HepG2 (cell line): ENCODE results near the gene TPRG1L. TPM values are rescaled to one million over a fixed set of nuclear protein-coding genes. Genes with fewer than 3 reads are reported as not detected.

Experiments
- ATAC-seq: fragments of 200-7000 bp; cut with Tn5 transposase; 3 replicates; pipeline ENCODE4 v1.9.1; 2020; ENCODE audit warnings: mild to moderate bottlenecking, moderate library complexity
- BruUV-seq: library from RNA; stranded (reverse); fragments of 400-500 nt; replicated peaks from 2 replicates; lab custom pipeline; 2021; lab: Mats Ljungman, UMichigan
- CTCF ChIA-PET: fragments of 300-600 bp; formaldehyde crosslinking; extraction: SDS; loops from one replicate; lab custom pipeline; 2021; ENCODE audit warnings: low total read pairs, inconsistent platforms, low intra/inter-chr PET ratio; lab: Yijun Ruan, JAX
- POLR2A ChIA-PET: fragments of 350-600 bp; sonication (Branson Sonifier 250); formaldehyde crosslinking; loops from one replicate; lab custom pipeline; 2020; ENCODE audit warnings: antibody characterized with exemption, inconsistent platforms; lab: Yijun Ruan, JAX
- DNase-seq: peaks from one replicate; pipeline ENCODE4 v3.0.0-alpha.2; 2015; ENCODE audit warnings: low spot score
- FAIRE-seq: peaks from 3 replicates; lab custom pipeline; 2011; peaks lifted over from hg19 to GRCh38; lab: Jason Lieb, UNC
- H2AFZ ChIP-seq: one replicate; pipeline ENCODE4 v1.6.1; 2011; ENCODE audit warnings: low read length, inconsistent platforms
- H3K27ac ChIP-seq: fragments of 300-600 bp; 3 replicates; pipeline ENCODE4 v1.8.0; 2011; ENCODE audit warnings: mixed run types, mild to moderate bottlenecking, mixed read lengths, low read length, inconsistent platforms; ENCODE audit not compliant: insufficient read depth; ENCODE audit errors: extremely low read length
- H3K27me3 ChIP-seq, 2 experiments: fragments of 200-600 bp in 1 of 2; 2 replicates in 1 of 2; 3 replicates in 1 of 2; pipeline versions ENCODE4 v1.6.0 to v1.8.0; 2011; ENCODE audit warnings: low read length in 2 of 2, mild to moderate bottlenecking in 2 of 2, moderate library complexity in 2 of 2, inconsistent platforms in 1 of 2; ENCODE audit not compliant: insufficient read depth in 2 of 2, control insufficient read depth in 1 of 2
- H3K36me3 ChIP-seq, 2 experiments: fragments of 200-600 bp in 1 of 2; replicated peaks in 1 of 2; 2 replicates in 1 of 2; 3 replicates in 1 of 2; pipeline versions ENCODE4 v1.5.1 to v1.8.0; 2011; ENCODE audit warnings: low read length in 2 of 2, inconsistent platforms in 1 of 2; ENCODE audit not compliant: insufficient read depth in 2 of 2, control insufficient read depth in 1 of 2
- H3K4me1 ChIP-seq: 2 replicates; pipeline ENCODE4 v1.5.1; 2012; ENCODE audit warnings: low read length, inconsistent platforms; ENCODE audit not compliant: insufficient read depth
- H3K4me2 ChIP-seq: 2 replicates; pipeline ENCODE4 v1.6.0; 2011; ENCODE audit warnings: low read depth, low read length, inconsistent platforms
- H3K4me3 ChIP-seq, 3 experiments: fragments of 200-600 bp in 1 of 3; sonication (generic), shearing (Covaris generic) in 1 of 3; replicated peaks in 1 of 3; 2 replicates each; pipeline ENCODE4 v1.5.1; 2011 to 2016; ENCODE audit warnings: low read length in 3 of 3, inconsistent platforms in 2 of 3, low read depth in 2 of 3, mild to moderate bottlenecking in 2 of 3, control low read depth in 1 of 3, mixed read lengths in 1 of 3; ENCODE audit not compliant: insufficient read depth in 1 of 3
- H3K79me2 ChIP-seq: one replicate; pipeline ENCODE4 v1.6.1; 2011; ENCODE audit warnings: low read length, inconsistent platforms; ENCODE audit not compliant: insufficient read depth
- H3K9ac ChIP-seq: 2 replicates; pipeline ENCODE4 v1.6.0; 2011; ENCODE audit warnings: mild to moderate bottlenecking, low read depth, low read length, inconsistent platforms; ENCODE audit not compliant: insufficient read depth
- H3K9me3 ChIP-seq: 2 replicates; pipeline ENCODE4 v1.5.1; 2012; ENCODE audit warnings: mild to moderate bottlenecking, low read length
- H4K20me1 ChIP-seq: 2 replicates; pipeline ENCODE4 v1.6.0; 2011; ENCODE audit warnings: inconsistent platforms, mild to moderate bottlenecking, low read length, moderate library complexity; ENCODE audit not compliant: insufficient read depth
- ATRX ChIP-seq: sonication (generic); formaldehyde crosslinking; IDR thresholded peaks from 2 replicates; pipeline ENCODE4 v1.4.0; 2020; ENCODE audit warnings: missing genetic modification reagents, borderline replicate concordance
- CENPT ChIP-seq: sonication (generic); formaldehyde crosslinking; IDR thresholded peaks from 2 replicates; pipeline ENCODE4 v1.8.0; 2022; ENCODE audit warnings: low read depth, mild to moderate bottlenecking, moderate library complexity, missing genetic modification reagents
- DDIT3 ChIP-seq: sonication (generic); formaldehyde crosslinking; IDR thresholded peaks from 2 replicates; pipeline ENCODE4 v1.4.0; 2020; ENCODE audit warnings: mild to moderate bottlenecking, missing genetic modification reagents
- GATA4 ChIP-seq: sonication (generic); IDR thresholded peaks from 2 replicates; pipeline ENCODE4 v1.6.1; 2016; ENCODE audit warnings: antibody characterized with exemption, low read depth, borderline replicate concordance
- KLF13 ChIP-seq: sonication (generic); formaldehyde crosslinking; IDR thresholded peaks from 2 replicates; pipeline ENCODE4 v1.4.0; 2020; ENCODE audit warnings: mild to moderate bottlenecking, missing genetic modification reagents
- KMT2A ChIP-seq: sonication (generic); formaldehyde crosslinking; IDR thresholded peaks from 2 replicates; pipeline ENCODE4 v1.4.0; 2020; ENCODE audit warnings: missing genetic modification reagents
- MXI1 ChIP-seq: IDR thresholded peaks from 3 replicates; pipeline ENCODE4 v1.6.1; 2012; ENCODE audit warnings: low read depth, low read length, inconsistent platforms, borderline replicate concordance
- NFKB2 ChIP-seq: sonication (generic); formaldehyde crosslinking; IDR thresholded peaks from 2 replicates; pipeline ENCODE4 v1.4.0; 2020; ENCODE audit warnings: missing genetic modification reagents, borderline replicate concordance
- PLRG1 ChIP-seq: fragments of 450-650 bp; conservative IDR thresholded peaks from 2 replicates; pipeline ENCODE4 v1.6.1; 2016
- SRY ChIP-seq: sonication (generic); formaldehyde crosslinking; IDR thresholded peaks from 2 replicates; pipeline ENCODE4 v1.8.0; 2022; ENCODE audit warnings: mild to moderate bottlenecking, missing genetic modification reagents
- TBP ChIP-seq: sonication (generic); formaldehyde crosslinking; IDR thresholded peaks from 2 replicates; pipeline ENCODE4 v1.5.0; 2020; ENCODE audit warnings: missing genetic modification reagents
- TCF7 ChIP-seq: sonication (generic); IDR thresholded peaks from 2 replicates; pipeline ENCODE4 v1.6.1; 2016; ENCODE audit warnings: antibody characterized with exemption, low read depth
- ZBTB38 ChIP-seq: sonication (generic); formaldehyde crosslinking; IDR thresholded peaks from 2 replicates; pipeline ENCODE4 v1.5.1; 2020; ENCODE audit warnings: mild to moderate bottlenecking, missing genetic modification reagents
- ZNF275 ChIP-seq: sonication (generic); formaldehyde crosslinking; IDR thresholded peaks from 2 replicates; pipeline ENCODE4 v1.8.0; 2022; ENCODE audit warnings: missing genetic modification reagents, mild to moderate bottlenecking, inconsistent platforms, borderline replicate concordance
- ZNF704 ChIP-seq: sonication (generic); formaldehyde crosslinking; IDR thresholded peaks from 2 replicates; pipeline ENCODE4 v1.8.1; 2023; ENCODE audit warnings: mild to moderate bottlenecking, inconsistent platforms, moderate library complexity, missing genetic modification reagents, borderline replicate concordance
- WGBS: methylation state at CpG from one replicate; pipeline ENCODE4 v1.1.6; 2017; ENCODE audit warnings: low lambda C conversion rate; 5-methylcytosine and 5-hydroxymethylcytosine counted together
- in situ Hi-C: cut with HindIII; loops from 2 replicates; pipeline ENCODE4 v1.10.0; 2017; ENCODE audit warnings: low pct_unique_long_range_greater_than_20kb; ENCODE audit not compliant: extremely low pct_ligation_motif_present
- intact Hi-C: fragments of 100-400 bp; cut with micrococcal nuclease; formaldehyde crosslinking; loops from one replicate; pipeline ENCODE4 v1.10.0; 2022; ENCODE audit not compliant: unreplicated experiment
- polyA plus RNA-seq, 8 experiments: library from polyadenylated mRNA; depleted of rRNA in 3 of 8; stranded (reverse) in 7 of 8; unstranded in 1 of 8; fragments of >200 nt; fragmentation: Illumina TruSeq in 4 of 8; extraction: Trizol in 4 of 8; gene quantifications; 2 replicates each; pipeline versions ENCODE4 v1.2.1 to v1.2.3, GENCODE V29; 2011 to 2016; ENCODE audit warnings: low read depth in 4 of 8, missing spikeins in 1 of 8, mixed read lengths in 1 of 8; ENCODE audit not compliant: insufficient read depth in 1 of 8
- total RNA-seq, 5 experiments: library from RNA; depleted of rRNA; stranded (reverse); fragments of >200 nt; fragmentation: Illumina TruSeq; extraction: Trizol; gene quantifications; 2 replicates each; pipeline ENCODE4 v1.2.3, GENCODE V29; 2016; ENCODE audit warnings: low read depth in 1 of 5

The TPRG1L gene
- total and polyA plus RNA-seq, 2 of the 13 experiments (the other 11 are each of a cell fraction or from before 2014, with no cell fraction given) = 21.3 to 37.4 TPM

GRCh38 chr1:3642919-3643675 is 18.3 kb downstream of the TPRG1L start:
- CTCF ChIA-PET = no interaction called here
- DNase-seq (no peak), FAIRE-seq (no peak), ATAC-seq (no peak)
- no peaks in the 10 kb centered on the region for H3K27me3 ChIP-seq
- H4K20me1 ChIP-seq = no peaks in the 10 kb centered on the region
- TF ChIP-seq CENPT (CRISPR knock-in tag) (no peak), ZNF275 (no peak), PLRG1 (no peak), KMT2A (CRISPR knock-in tag) (no peak), GATA4 (no peak), TBP (CRISPR knock-in tag) (no peak), ZNF704 (CRISPR knock-in tag) (no peak), TCF7 (no peak), NFKB2 (CRISPR knock-in tag) (no peak), MXI1 (no peak), KLF13 (CRISPR knock-in tag) (no peak), ZBTB38 (no peak), ATRX (CRISPR knock-in tag) (no peak), DDIT3 (CRISPR knock-in tag) (no peak), SRY (CRISPR knock-in tag) (no peak)
- H3K4me2 ChIP-seq = no peak overlapping the region
- POLR2A ChIA-PET = no interaction called here
- no peaks in the 10 kb centered on the region for H3K79me2 ChIP-seq
- in situ Hi-C loops (no loop called here), intact Hi-C loops (no loop called here)
- H3K4me1 ChIP-seq = peaks cover 1% of the 10 kb centered on the region
- H2AFZ ChIP-seq = no peak overlapping the region
- H3K27ac ChIP-seq = no peak overlapping the region
- 98% methylated on average over 33 of the region's 43 CpGs for WGBS
- peaks cover 10 to 25% of the 10 kb centered on the region in 2 experiments; a peak in 4 of 5 replicates for H3K36me3 ChIP-seq
- H3K9ac ChIP-seq = no peak overlapping the region
- H3K9me3 ChIP-seq = no peaks in the 10 kb centered on the region
- no TSS peak for BruUV-seq
- no peak overlapping the region for H3K4me3 ChIP-seq
